HEK293 (cell line): ENCODE measurements around the gene PSMB1.

Source experiments
- CTCF ChIP-seq: fragments of 450-650 bp; formaldehyde crosslinking; IDR thresholded peaks from 2 replicates; pipeline ENCODE4 v1.5.1; 2016; ENCODE audit warnings: missing biosample characterization, missing genetic modification characterization
- GLI4 ChIP-seq: fragments of 450-650 bp; formaldehyde crosslinking; IDR thresholded peaks from 2 replicates; pipeline ENCODE4 v1.5.1; 2016; ENCODE audit warnings: missing biosample characterization, missing genetic modification characterization
- SP7 ChIP-seq: fragments of 450-650 bp; formaldehyde crosslinking; IDR thresholded peaks from 2 replicates; pipeline ENCODE4 v1.5.1; 2016; ENCODE audit warnings: missing biosample characterization, missing genetic modification characterization
- YY1 ChIP-seq: fragments of 450-650 bp; formaldehyde crosslinking; IDR thresholded peaks from 2 replicates; pipeline ENCODE4 v1.5.1; 2018; ENCODE audit warnings: missing biosample characterization, missing genetic modification characterization
- ZNF146 ChIP-seq: fragments of 450-650 bp; formaldehyde crosslinking; IDR thresholded peaks from 2 replicates; pipeline ENCODE4 v1.5.1; 2016; ENCODE audit warnings: missing biosample characterization, missing genetic modification characterization
- ZNF416 ChIP-seq: fragments of 450-650 bp; formaldehyde crosslinking; IDR thresholded peaks from 2 replicates; pipeline ENCODE4 v1.5.1; 2016; ENCODE audit warnings: missing biosample characterization, missing genetic modification characterization
- ZNF670 ChIP-seq: fragments of 450-650 bp; formaldehyde crosslinking; IDR thresholded peaks from 2 replicates; pipeline ENCODE4 v1.5.1; 2016; ENCODE audit warnings: missing biosample characterization, missing genetic modification characterization, low read depth

DNA sequence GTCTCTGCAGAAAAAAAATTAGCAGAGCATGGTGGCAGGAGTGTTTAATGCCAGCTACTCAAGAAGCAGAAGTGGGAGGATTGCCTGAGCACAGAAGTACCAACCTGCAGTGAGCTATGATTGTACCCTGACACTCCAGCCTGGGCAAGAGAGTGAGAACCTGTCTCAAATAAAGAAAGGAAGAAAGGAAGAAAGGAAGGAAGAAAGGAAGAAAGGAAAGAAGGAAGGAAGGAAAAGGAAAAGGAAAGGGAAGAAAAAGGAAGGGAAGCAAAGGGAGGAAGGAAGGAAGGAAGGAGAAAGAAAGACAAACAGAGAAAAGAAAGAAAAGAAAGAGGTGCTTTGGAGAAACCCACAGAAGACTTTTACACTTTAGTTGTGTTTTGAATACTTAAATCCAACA is 44.2 kb upstream of the PSMB1 start:
- no peak for TF ChIP-seq CTCF (tag by site-specific recombination)
- TF ChIP-seq ZNF670 = no peak
- TF ChIP-seq YY1 (tag by site-specific recombination) = no peak
- no peak for TF ChIP-seq ZNF146
- TF ChIP-seq SP7 = no peak
- TF ChIP-seq GLI4 = no peak
- no peak for TF ChIP-seq ZNF416 (tag by site-specific recombination)
